ENCODE measurements around the gene PSMD8.

DNA sequence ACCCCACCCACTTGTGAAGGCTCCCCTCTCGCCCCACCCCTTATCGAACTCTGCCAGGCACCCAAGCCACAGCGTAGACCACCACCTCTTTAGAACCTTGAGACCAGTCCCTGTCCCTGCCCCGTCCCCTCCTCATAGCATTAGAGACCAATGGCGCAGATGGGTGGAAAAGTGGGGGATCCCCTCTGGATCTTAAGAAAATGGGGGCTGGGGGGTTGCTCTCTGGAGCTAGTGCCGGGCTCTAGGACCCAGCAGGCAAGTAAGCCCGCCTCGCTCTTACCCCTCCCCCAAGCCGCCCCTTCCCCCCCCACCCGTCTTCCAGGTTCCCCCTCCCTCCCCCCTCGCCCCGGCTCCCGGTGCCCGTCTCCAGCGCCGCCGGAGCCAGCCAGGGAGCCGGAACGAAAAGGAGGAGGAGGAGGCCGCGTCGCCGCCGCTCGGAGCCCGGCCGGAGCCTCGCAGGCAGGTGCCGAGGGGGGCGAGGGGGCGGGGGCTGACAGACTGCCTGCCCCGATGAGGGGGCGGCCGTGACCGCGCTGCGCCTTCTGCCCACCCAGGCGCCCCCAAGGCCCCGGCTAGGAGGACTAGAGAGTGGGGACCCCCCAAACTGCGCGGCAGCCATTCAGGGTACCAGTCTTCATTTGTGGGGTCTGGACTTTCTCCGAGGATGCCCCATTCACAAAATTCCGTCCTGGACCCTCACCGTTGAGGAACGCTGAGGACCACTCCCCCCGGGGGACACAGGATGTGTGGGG lies 14.2 kb downstream of the PSMD8 start, which contains the start of gene SPRED3:
- TF ChIP-seq, protein P1, sequence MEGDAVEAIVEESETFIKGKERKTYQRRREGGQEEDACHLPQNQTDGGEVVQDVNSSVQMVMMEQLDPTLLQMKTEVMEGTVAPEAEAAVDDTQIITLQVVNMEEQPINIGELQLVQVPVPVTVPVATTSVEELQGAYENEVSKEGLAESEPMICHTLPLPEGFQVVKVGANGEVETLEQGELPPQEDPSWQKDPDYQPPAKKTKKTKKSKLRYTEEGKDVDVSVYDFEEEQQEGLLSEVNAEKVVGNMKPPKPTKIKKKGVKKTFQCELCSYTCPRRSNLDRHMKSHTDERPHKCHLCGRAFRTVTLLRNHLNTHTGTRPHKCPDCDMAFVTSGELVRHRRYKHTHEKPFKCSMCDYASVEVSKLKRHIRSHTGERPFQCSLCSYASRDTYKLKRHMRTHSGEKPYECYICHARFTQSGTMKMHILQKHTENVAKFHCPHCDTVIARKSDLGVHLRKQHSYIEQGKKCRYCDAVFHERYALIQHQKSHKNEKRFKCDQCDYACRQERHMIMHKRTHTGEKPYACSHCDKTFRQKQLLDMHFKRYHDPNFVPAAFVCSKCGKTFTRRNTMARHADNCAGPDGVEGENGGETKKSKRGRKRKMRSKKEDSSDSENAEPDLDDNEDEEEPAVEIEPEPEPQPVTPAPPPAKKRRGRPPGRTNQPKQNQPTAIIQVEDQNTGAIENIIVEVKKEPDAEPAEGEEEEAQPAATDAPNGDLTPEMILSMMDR (IDR thresholded peaks at IDR 0.05; ENCODE audit: insufficient read depth, low read length, poor library complexity, severe bottlenecking) = no peak
- no peak for TF ChIP-seq EZH2phosphoT487 (conservative IDR thresholded peaks at IDR 0.05; ENCODE audit: low read length)

Data from SU-DHL-6 (cell line).